Fibroblast of skin of abdomen (primary cell): ENCODE results near the gene ZNF48.

Experiments used
- DNase-seq: peaks from one replicate; pipeline ENCODE4 v3.0.0-alpha.2; 2013

The ZNF48 gene

DNA sequence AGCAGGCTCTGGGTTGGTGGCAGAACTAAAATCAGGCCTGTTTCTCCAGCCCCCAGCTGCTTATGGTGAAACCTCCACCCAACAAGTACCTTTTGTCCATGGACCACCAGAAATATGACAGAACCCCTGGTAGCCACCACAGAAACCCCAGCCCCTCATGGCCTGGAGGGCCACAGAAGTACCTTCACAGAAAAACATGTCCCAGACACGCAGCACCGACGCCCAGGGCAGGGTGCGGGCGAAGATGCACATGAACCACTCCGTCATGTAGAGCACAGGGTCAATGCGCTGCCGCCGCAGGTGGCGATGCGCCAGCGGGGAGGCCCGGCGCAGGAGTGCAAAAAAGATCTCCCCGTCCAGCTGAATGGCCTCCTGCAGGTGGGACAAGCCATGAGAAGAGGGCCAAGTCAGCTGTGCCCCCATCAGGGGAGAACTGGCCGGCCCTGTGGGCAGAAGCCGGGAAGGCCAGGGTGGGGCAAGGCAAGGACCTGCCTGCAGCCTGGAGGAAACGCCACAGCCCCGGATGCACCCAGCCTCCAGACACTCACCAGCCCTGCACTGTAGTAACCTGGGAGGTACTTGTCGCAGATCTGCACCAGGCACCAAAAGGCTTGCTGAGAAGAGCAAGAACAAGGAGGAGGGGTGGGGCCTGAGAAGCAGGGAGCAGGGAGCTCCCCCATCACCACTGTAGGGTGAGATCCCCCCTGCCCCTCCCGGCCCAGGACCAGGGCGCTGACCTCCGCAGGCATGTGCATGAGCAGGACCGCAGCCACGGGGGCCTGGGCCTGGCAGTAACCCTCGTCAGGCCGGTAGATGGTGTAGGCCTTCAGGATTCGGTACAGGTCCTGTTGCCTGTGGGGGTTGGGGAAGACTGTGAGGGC, 36.0 kb upstream of the ZNF48 start:
- DNase-seq: no peak

DNA sequence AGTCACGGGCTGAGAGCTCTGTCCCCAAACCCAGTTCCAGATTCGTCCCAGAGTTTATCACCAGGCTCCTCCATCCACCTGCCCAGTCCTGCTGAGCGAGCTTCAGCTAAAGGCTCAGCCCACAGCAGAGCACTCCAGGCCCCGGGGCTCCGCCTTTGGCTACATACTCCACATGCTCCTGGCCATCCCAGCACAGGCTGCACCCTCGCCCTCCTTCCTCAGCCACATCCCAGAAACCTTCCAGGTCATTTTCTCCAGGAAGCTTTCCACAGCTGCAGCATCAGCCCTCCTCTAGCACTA, 35.4 kb upstream of the ZNF48 start:
- DNase-seq: no peak

DNA sequence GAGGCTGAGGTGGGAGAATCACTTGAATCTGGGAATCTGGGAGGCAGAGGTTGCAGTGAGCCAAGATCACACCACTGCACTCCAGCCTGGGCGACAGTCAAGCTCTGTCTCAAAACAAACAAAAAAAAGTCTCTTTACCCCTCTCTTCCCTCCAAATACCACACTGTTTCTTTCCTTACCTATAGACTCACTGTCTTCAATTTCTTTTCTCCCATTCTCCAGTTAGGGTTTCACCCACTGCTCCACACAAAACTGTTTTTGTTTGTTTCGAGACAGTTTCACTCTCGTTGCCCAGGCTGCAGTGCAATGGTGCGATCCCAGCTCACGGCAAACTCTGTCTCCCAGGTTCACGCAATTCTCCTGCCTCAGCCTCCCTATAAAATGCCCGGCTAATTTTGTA, 34.0 kb upstream of the ZNF48 start:
- no peak for DNase-seq

DNA sequence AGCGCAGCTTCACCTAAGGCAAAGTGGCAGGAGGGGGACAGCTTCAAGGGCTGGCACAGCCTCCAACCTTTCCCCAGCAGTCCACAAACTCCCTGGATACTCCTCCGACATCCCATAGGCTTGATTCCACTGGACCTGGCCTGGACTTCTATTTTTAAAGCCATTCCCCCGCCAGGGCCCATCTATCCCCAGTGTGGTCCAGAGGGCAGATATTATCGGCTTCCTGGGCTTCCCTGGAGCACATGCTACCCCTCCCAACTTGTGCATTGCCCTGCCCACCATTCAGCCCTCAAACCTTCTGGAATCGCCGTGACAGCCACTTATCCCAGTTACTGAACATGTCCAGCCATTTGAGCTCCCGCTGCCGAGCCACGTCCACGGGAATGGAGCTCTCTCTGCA, 30.0 kb upstream of the ZNF48 start:
- no peak for DNase-seq

DNA sequence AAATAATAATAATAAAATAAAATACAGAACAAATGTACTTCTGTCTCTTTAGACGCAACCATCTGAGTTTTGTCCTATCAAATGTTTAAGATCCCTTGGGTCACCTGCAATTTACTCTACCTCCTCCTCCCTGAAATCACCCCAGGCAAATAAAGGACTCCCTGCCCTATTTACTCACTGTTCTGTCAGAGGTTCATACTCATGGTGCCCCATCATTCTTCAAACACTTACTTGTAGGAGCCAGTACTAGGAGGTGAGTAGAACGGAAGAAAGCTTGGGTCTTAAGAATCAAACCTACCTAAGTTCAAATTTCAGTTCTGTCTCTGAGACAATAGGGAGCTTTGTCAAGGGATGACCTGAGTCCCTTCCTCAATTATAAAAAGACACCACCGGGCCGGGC, 28.7 kb upstream of the ZNF48 start:
- DNase-seq: no peak

DNA sequence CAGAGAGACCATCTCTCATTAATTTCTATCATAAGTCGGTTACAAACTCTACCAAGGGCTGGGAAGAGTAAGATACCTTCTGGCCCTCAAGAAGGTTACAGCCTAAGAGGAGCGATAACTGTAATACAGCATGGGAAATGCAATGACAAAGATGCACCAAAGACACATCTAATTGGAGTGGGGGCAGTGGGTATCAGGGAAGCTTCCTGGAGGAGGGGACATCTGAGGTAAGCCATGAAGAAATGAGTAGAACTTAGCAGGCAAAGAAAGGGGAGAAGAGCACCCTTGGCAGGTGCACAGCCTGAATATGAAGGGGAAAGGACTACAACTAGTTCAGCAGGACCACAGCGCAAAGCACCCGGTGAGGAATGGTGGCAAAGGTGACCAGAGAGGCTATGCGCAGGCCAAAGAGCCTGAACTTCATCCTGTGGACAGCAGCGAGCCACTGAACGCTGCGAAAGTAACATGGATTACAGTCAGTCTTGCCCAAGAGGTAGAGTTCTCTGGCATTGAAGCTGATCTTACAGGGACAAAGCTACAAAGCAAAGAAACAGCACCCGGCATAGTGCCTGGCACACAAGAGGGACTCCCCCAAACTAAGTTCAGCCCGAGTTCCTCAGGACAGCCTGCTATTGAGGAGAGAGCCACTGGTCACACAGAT, 27.7 kb upstream of the ZNF48 start:
- no peak for DNase-seq

DNA sequence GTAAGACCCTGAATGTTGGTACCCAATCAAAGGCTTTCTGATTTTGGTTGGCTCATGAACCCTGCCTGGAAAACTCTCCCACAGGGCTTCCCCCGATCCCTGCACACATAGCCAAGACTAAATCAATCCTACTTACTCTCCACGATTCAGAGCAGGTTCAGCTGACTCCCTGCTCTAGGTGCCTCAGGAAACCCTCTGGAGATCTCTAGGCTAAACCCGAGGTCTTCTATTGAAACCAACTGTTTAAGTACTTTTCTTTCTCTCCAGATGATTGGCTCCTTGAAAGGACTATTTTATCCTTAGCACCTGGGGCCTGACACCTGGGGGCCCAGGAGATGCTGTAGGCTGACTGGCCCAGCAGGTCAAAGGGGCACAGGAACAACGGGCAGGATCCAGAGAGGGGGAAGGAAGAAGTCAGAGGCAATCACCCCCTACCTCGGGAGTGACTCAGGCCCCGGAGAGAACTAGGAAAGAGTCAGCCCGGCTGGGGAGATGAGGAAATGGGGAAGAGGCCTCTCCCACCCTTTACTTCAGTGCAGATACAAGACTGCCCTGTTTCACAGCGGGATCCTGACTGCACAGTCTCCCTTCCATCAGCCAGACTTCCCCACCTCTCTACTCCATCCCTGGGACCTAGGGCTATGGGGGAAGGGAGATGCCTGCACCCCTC, 27.0 kb upstream of the ZNF48 start:
- DNase-seq: peak; percentile 33

DNA sequence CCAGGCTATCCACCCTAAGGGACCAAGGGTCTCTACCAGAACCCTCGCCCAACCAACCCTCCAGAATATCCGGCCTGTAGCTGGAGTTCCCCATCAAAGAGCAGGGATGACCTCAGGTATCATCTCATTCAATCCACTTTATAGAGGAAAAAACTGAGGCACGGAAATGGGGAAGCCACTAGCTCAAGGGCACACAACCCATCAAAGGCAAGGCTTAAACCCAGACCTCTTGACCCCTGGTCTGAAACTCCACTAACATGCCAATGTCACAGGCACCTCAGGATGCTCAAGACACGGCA, 26.5 kb upstream of the ZNF48 start:
- DNase-seq: no peak

DNA sequence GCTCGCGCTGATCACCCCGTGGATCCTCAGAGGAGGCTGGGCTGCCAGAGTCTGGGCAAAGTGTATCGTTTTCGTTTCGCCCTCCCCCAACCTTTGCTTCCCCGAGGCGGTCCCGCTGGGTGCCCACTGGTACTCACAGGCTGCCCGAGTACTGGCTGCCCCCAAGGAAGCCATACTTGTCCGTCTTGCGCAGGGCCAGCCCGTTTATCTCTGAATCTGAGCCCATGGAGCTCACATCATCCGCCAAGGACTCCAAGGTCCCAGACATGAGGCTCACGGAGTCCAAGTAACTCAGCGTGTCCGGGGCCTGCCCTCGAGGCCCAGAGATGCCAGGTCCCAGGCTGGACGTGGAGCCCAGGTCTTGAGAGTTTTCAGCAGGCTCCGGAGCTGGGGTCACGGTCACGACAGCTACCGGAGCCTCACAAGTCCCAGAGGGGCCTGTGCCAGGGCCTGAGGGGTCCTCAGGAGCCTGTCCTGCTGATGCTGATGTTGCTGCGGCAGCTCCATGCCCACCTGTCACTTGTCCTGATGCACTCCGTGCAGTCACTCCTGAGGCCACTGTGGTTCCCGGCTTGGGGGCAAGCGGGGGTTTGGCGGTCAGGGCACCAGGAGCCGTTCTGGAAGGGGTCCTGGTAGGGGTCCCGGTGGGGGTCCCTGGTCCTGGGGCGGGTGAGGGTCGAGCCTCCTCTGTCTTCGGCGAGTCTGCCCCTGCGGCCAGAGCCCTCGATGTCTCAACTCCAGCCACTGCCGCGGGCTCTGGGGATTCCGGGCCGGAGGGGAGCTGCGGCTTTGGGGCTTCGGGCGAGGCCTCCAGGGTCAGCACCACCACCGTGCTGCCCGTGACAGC, 25.9 kb upstream of the ZNF48 start:
- DNase-seq: no peak

DNA sequence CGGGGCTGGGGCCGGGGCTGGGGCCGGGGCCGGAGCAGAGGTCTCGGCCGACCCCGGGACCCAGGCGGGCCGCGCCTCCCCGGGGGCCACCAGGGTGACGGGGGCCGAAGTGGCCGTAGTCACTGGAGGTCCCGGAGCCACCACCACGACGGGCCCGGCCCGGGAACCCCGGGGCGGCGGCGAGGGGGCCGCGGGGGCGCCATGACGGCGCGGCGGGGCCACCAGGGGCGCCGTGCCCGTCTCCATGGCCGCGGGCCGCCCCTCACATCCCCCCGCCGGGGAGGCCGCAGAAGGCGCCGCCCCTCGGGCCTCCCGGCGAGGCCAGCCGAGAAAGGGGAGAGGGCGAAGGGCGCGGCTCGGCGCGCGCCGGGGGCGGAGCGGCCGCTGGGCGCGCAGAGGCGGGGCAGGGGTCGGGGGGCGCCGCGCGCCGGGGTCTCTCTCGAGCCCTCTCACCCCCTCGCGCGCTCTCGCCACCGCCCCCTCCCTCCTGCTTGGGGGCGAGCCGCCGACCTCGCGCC, 25.2 kb upstream of the ZNF48 start:
- no peak for DNase-seq

DNA sequence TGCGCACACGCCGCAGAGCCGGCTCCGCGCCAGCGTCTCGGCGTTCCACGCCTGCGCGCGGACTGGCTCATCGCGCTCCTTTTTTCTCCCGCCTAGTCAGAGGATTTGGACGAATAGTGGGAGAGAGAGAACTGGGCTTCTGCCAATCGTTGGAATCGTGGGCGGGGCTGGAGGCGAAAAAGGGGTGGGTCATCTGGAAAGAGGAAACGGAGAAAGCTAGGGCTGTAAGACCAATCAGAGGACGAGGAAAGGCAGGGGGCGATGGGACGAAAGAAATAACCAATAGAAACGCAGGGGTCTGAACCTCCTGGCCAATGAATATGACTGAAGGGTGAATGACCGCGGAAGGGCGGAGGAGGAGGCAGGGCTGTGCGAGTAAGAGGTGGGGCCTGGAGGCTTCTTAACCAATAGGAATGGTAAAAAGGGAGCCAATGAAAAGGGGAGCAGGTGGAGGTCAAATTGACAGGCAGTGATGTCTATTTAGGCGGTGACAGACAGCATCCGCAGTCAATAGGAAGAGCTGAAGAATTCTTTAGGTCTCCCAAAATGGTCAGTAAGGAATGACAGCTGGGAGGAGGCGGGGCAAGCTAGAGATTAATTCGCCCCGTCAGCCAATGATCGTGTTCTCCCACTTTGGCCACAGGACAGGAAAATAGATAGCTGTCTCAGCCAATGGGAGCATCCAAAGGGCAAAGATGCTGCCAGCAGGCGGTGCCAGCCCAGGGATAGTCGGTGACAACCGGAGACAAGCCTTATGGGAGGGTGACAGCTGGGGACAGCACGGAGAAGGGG, 24.6 kb upstream of the ZNF48 start, which contains the start of gene TBC1D10B:
Gene TBC1D10B, minus strand, starts transcription at position 39 of the 792 bp plus-strand sequence. CDS start 311 bp downstream, outside the sequence.
- peak; percentile 100 for DNase-seq

DNA sequence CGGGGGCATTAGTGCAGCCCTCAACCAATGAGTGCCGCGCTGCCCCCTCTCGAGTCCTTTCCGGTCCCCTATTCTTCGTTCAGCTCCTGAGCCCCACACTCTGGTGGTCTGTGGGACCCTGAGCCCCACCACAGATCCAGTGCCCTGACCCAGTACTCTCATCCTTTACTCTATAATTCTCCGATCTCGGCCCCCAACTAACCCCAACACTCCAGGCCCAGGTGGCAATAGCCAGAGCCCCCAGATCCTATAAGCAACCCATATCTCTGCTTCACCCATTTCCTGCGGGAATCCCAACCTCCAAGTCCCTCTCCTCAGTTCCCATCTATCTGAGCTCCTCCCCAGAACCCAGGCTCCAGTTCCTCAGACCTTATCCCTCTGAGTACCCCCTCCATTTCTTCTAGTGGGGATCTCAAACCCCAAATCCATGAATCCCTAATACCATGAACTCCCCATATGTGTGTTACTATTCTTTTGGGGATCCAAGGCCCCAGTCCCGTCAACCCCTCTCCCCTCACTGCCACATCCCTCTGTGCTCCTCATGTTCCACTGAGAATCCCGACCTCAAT, 23.9 kb upstream of the ZNF48 start:
- DNase-seq: no peak

DNA sequence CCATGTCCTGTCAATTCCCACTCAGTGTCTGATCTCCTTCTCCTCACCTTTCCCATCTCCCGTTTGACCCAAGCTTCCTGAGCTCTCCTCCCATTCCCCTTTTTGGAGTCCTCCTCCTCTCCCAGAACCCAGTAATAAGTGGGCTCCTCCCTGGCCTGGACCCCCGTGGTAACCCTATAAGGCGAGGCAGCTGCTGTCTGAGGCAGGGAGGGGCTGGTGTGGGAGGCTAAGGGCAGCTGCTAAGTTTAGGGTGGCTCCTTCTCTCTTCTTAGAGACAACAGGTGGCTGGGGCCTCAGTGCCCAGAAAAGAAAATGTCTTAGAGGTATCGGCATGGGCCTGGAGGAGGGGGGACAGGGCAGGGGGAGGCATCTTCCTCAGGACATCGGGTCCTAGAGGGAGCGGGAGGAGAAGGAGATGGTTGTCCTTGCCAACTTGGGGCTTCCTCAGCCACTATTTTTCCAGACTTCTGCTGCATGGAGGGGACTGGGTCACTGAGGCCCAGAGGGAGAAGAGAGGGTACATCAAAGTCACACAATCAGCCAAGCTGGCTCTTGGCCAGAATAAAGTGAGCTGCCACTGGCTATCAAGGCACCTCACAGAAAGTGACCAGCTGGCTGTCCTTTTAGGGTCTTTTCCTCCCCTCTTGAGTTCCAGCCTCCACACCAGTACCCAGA, 23.0 kb upstream of the ZNF48 start:
- no peak for DNase-seq

DNA sequence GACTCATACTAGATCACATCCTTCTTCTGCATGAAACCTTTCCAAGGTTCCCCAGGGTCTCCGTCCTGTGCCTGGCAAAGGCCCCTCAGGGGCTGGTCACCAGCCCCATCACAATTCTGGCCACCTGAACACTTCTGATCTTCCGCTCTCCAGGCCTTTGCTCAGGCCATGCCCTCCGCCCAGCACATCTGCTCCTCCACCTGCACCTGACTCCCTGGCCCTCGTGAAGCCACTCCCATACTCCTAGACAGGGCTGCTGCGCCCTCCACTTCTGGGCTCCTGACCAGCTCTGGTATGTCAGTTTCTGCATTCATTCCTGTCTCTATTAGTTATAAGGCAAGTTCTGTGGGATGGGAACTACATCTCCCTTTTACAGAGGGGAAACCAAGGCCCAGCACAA, 22.5 kb upstream of the ZNF48 start:
- no peak for DNase-seq

DNA sequence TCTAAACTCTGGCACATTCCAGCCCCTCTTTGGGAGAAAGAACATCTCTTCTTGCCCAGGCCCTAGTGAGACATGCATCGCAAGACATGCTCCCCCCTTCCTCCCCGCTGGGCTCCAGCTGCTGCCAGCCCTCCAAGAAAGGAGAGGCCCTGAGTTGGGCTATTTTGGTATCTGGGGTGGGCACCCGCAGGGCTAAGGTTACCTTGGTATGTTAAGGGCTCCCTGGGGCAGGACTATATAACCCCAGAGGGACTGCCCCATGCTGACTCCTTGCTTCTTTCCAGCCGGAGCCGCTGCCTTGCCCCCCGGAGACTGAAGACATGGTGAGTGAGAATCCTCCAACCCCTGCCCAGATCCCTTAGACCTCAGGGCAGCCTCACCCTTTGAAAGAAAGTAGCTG, 20.7 kb upstream of the ZNF48 start, which contains the start of gene MYL11:
Gene MYL11, plus strand, starts transcription at position 265 of the 400 bp plus-strand sequence. Its CDS starts 56 bp downstream, at position 321.
- DNase-seq: no peak

DNA sequence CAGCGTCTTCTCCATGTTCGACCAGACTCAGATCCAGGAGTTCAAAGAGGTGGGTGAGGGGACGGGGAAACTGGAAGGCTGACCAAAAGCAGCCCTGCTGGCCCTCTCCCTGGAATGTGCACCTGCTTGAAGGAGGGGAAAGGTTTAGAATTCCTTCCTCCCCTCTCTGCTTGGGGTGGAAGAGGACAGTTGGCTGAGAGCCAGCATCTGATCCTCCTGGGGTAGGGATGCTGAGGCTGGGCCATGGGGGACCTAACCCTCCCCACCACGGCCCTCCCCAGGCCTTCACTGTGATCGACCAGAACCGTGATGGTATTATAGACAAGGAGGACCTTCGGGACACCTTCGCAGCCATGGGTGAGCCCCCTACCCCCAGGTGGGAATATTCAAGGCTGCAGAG, 19.4 kb upstream of the ZNF48 start:
- no peak for DNase-seq

DNA sequence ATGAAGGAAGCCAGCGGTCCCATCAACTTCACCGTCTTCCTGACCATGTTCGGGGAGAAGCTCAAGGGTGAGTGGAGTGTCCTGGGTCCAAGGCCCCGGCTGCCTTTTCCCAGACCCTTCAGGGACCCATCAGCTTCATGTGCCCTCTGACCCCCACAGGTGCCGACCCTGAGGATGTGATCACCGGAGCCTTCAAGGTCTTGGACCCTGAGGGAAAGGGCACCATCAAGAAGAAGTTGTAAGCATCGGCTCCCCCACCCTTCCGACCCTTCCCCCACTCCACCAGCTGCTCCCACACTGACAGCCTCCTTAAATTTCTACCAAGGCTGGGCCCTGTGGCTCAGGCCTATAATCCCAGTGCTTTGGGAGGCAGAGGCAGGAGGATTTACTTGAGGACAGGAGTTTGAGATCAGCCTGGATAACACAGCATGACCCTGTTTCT, 18.7 kb upstream of the ZNF48 start:
- no peak for DNase-seq

DNA sequence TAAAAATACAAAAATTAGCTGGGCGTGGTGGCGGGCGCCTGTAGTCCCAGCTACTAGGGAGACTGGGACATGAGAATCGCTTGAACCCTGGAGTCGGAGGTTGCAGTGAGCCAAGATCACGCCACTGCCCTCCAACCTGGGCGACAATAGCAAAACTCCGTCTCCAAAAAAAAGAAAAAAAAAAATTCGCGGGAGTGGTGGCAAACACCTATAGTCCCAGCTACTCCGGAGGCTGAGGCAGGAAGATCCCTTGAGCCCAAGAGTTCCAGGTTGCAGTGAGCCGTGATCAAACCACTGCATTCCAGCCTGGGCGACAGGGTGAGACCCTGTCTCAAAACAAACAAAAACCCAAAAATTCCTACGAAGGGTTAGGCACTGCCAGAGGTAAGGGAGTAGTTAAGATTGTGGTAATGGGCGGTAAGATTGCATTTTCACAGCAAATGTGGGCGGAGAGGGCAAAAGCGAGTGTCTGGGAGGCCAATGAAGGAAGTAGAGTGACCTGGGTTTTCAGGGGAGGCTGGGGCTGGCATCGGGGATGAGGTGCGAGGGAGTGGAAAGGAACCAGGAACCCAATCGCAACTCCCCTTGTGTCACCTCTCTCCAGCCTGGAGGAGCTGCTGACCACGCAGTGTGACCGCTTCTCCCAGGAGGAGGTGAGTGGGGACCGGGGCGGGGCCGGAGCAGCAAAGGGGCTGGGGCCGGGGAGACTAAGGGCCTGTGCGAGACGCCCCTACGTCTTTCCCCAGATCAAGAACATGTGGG, 18.0 kb upstream of the ZNF48 start:
- DNase-seq: no peak

DNA sequence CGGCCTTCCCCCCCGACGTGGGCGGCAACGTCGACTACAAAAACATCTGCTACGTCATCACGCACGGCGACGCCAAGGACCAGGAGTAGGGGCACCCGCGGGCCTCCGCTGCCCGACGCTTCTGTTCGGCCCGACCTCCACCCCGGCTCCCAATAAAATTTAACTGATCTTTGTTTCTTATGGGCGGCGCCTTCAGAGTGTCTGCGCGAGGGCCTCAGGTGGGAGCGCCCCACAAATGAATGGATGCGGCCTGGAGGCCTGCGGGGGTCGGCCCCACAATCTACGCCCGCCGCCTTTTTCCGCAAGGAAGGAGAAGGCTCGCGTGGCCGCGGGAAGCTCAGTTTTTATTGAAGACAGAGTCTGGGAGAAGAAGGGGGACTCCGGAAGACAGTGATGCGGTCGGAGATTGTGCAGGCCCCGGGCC, 17.4 kb upstream of the ZNF48 start:
- peak; percentile 90 for DNase-seq
